ENCODE data around the gene FOXP1. TPM values are rescaled to one million over a fixed set of nuclear protein-coding genes. Genes with fewer than 3 reads are reported as not detected.

Gene FOXP1
- total and polyA plus RNA-seq, 2 of the 13 experiments (the other 11 are each of a cell fraction or from before 2014, with no cell fraction given): 40.4 to 59.0 TPM

DNA sequence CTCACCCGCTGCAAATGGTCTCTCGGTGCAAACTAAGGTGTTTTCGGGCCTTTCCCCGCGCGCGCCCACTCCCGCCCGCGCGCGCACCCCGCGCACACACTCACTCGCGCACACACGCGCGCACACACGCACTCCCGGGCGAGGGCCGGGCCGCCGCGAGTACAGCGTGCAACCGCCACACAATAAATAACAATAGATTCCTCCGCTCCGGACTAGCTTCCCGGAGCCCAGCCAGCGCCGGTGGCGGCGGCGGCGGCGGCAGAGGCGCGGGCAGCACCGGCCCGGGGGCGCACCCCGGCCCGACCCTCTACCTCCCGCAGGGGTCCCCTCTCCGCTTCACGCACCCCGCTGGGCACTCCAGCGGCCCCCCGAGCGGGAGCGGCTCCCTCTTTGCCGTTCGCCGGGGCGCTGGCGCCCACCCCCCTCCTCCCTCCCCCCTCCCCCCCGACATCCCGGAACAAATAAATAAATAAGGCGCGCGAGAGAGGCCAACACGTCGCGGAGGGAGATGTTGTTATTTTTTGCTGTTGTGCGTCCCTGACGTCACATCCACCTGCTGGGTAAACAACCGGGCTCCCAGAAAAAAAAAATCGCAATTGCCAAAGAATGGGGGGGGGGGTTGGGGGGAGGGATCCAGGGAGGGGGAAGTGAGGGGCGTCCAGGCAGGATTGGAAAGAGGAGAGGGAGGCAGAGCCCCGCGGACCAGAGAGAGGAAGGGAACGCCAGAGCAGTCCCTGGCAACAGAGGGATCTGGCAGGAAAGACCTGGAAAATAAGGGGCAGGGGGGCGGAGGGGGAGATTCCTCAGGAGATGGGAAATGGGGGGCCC lies at the start of gene FOXP1 (continued):
- TF ChIP-seq, protein P1, sequence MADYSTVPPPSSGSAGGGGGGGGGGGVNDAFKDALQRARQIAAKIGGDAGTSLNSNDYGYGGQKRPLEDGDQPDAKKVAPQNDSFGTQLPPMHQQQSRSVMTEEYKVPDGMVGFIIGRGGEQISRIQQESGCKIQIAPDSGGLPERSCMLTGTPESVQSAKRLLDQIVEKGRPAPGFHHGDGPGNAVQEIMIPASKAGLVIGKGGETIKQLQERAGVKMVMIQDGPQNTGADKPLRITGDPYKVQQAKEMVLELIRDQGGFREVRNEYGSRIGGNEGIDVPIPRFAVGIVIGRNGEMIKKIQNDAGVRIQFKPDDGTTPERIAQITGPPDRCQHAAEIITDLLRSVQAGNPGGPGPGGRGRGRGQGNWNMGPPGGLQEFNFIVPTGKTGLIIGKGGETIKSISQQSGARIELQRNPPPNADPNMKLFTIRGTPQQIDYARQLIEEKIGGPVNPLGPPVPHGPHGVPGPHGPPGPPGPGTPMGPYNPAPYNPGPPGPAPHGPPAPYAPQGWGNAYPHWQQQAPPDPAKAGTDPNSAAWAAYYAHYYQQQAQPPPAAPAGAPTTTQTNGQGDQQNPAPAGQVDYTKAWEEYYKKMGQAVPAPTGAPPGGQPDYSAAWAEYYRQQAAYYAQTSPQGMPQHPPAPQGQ (CRISPR knock-in tag; IDR thresholded peaks at IDR 0.05; ENCODE audit: borderline replicate concordance): no peak
- TF ChIP-seq KLF6 (CRISPR knock-in tag; IDR thresholded peaks at IDR 0.05) (0 out of 2 replicates have a peak, but pooled peaks have one; percentile 57), NR3C1 (CRISPR knock-in tag; IDR thresholded peaks at IDR 0.05) (no peak), ZSCAN25 (CRISPR knock-in tag; IDR thresholded peaks at IDR 0.05) (no peak), PHB2 (IDR thresholded peaks at IDR 0.05; ENCODE audit: partially characterized antibody) (no peak), MAFK (conservative IDR thresholded peaks at IDR 0.05 in 1 of 2, IDR thresholded peaks at IDR 0.05 in 1 of 2; ENCODE audit: low read length in 2 of 2) (no peak), DNMT1 (CRISPR knock-in tag; IDR thresholded peaks at IDR 0.05) (no peak), TP53 (CRISPR knock-in tag; conservative IDR thresholded peaks at IDR 0.05) (no peak), IRX3 (CRISPR knock-in tag; IDR thresholded peaks at IDR 0.05; ENCODE audit: borderline replicate concordance, low read depth) (0 out of 2 replicates have a peak, but pooled peaks have one; percentile 22), GABPB1 (CRISPR knock-in tag; IDR thresholded peaks at IDR 0.05) (peak; percentile 75), ZNF225 (CRISPR knock-in tag; IDR thresholded peaks at IDR 0.05) (no peak), KDM6A (CRISPR knock-in tag; IDR thresholded peaks at IDR 0.05; ENCODE audit: low read depth) (no peak), GATAD1 (CRISPR knock-in tag; IDR thresholded peaks at IDR 0.05) (no peak), PPARG (CRISPR knock-in tag; conservative IDR thresholded peaks at IDR 0.05) (no peak), ZBTB7B (CRISPR knock-in tag; IDR thresholded peaks at IDR 0.05) (peak; percentile 13; the same call in 1 of the 2 replicates), SSRP1 (CRISPR knock-in tag; IDR thresholded peaks at IDR 0.05) (no peak), ZNF850 (CRISPR knock-in tag; conservative IDR thresholded peaks at IDR 0.05) (no peak), ZNF431 (CRISPR knock-in tag; IDR thresholded peaks at IDR 0.05; ENCODE audit: borderline replicate concordance, low read depth) (no peak), RBAK (CRISPR knock-in tag; IDR thresholded peaks at IDR 0.05) (no peak), SP2 (CRISPR knock-in tag; IDR thresholded peaks at IDR 0.05) (no peak), TCF12 (IDR thresholded peaks at IDR 0.05) (no peak), TCF12 (CRISPR knock-in tag; IDR thresholded peaks at IDR 0.05) (no peak)
- TF ChIP-seq, protein P2, sequence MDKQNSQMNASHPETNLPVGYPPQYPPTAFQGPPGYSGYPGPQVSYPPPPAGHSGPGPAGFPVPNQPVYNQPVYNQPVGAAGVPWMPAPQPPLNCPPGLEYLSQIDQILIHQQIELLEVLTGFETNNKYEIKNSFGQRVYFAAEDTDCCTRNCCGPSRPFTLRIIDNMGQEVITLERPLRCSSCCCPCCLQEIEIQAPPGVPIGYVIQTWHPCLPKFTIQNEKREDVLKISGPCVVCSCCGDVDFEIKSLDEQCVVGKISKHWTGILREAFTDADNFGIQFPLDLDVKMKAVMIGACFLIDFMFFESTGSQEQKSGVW (CRISPR knock-in tag; IDR thresholded peaks at IDR 0.05; ENCODE audit: borderline replicate concordance): no peak
- TF ChIP-seq, protein P3, sequence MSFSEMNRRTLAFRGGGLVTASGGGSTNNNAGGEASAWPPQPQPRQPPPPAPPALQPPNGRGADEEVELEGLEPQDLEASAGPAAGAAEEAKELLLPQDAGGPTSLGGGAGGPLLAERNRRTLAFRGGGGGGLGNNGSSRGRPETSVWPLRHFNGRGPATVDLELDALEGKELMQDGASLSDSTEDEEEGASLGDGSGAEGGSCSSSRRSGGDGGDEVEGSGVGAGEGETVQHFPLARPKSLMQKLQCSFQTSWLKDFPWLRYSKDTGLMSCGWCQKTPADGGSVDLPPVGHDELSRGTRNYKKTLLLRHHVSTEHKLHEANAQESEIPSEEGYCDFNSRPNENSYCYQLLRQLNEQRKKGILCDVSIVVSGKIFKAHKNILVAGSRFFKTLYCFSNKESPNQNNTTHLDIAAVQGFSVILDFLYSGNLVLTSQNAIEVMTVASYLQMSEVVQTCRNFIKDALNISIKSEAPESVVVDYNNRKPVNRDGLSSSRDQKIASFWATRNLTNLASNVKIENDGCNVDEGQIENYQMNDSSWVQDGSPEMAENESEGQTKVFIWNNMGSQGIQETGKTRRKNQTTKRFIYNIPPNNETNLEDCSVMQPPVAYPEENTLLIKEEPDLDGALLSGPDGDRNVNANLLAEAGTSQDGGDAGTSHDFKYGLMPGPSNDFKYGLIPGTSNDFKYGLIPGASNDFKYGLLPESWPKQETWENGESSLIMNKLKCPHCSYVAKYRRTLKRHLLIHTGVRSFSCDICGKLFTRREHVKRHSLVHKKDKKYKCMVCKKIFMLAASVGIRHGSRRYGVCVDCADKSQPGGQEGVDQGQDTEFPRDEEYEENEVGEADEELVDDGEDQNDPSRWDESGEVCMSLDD (CRISPR knock-in tag; IDR thresholded peaks at IDR 0.05; ENCODE audit: borderline replicate concordance): 0 out of 2 replicates have a peak, but pooled peaks have one; percentile 13
- TF ChIP-seq, protein P4, sequence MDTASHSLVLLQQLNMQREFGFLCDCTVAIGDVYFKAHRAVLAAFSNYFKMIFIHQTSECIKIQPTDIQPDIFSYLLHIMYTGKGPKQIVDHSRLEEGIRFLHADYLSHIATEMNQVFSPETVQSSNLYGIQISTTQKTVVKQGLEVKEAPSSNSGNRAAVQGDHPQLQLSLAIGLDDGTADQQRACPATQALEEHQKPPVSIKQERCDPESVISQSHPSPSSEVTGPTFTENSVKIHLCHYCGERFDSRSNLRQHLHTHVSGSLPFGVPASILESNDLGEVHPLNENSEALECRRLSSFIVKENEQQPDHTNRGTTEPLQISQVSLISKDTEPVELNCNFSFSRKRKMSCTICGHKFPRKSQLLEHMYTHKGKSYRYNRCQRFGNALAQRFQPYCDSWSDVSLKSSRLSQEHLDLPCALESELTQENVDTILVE (CRISPR knock-in tag; IDR thresholded peaks at IDR 0.05): no peak
